PFSK-1 (cell line): ENCODE results near the gene MUC20.

Source experiments
- FOXP2 ChIP-seq: optimal IDR thresholded peaks from 2 replicates; pipeline ENCODE3; 2011; ENCODE audit warnings: borderline replicate concordance, control low read depth, inconsistent platforms; ENCODE audit not compliant: insufficient read depth; ENCODE audit errors: extremely low read length, extremely low read depth
- POLR2AphosphoS5 ChIP-seq: IDR thresholded peaks from 2 replicates; pipeline ENCODE4 v1.6.1; 2012; ENCODE audit warnings: low read depth, mild to moderate bottlenecking, control low read depth, low read length, moderate library complexity
- REST ChIP-seq, 2 experiments: IDR thresholded peaks; 2 replicates each; pipeline versions ENCODE4 v1.6.1 to v1.8.0; 2011 to 2012; ENCODE audit warnings: low read depth in 2 of 2, low read length in 2 of 2, control low read depth in 1 of 2, inconsistent platforms in 1 of 2, mild to moderate bottlenecking in 1 of 2, moderate library complexity in 1 of 2; ENCODE audit not compliant: insufficient read depth in 1 of 2
- SIN3A ChIP-seq: IDR thresholded peaks from 2 replicates; pipeline ENCODE4 v1.6.1; 2012; ENCODE audit warnings: mild to moderate bottlenecking, low read length, moderate library complexity, borderline replicate concordance; ENCODE audit not compliant: insufficient read depth
- TAF1 ChIP-seq: IDR thresholded peaks from 2 replicates; pipeline ENCODE4 v1.6.1; 2012; ENCODE audit warnings: low read length, control low read depth, borderline replicate concordance; ENCODE audit not compliant: insufficient read depth

MUC20 gene

GRCh38 chr3:195727606-195728195 is 6.9 kb downstream of the MUC20 start:
- TF ChIP-seq FOXP2 (no peak), POLR2AphosphoS5 (no peak), TAF1 (no peak), REST (IDR thresholded peaks at IDR 0.05; ENCODE audit: insufficient read depth in 1 of 2, low read depth in 2 of 2, low read length in 2 of 2) (no peak), SIN3A (no peak)

- TF ChIP-seq SIN3A (no peak), POLR2AphosphoS5 (no peak), FOXP2 (no peak), REST (IDR thresholded peaks at IDR 0.05; ENCODE audit: insufficient read depth in 1 of 2, low read depth in 2 of 2, low read length in 2 of 2) (no peak), TAF1 (no peak)
These were observed 8.9 kb downstream of the MUC20 start for GRCh38 chr3:195729476-195730251.

- TF ChIP-seq TAF1 (no peak), SIN3A (no peak), POLR2AphosphoS5 (no peak), FOXP2 (no peak), REST (IDR thresholded peaks at IDR 0.05; ENCODE audit: insufficient read depth in 1 of 2, low read depth in 2 of 2, low read length in 2 of 2) (no peak)
These were observed 10.7 kb downstream of the MUC20 start for GRCh38 chr3:195731356-195731905.

GRCh38 chr3:195732940-195733339 is 12.2 kb downstream of the MUC20 start:
- TF ChIP-seq POLR2AphosphoS5, result no peak
- peak; percentile 34 for TF ChIP-seq FOXP2

GRCh38 chr3:195735036-195735695 is 14.4 kb downstream of the MUC20 start:
- TF ChIP-seq SIN3A (no peak), REST (IDR thresholded peaks at IDR 0.05; ENCODE audit: insufficient read depth in 1 of 2, low read depth in 2 of 2, low read length in 2 of 2) (no peak), FOXP2 (no peak), TAF1 (no peak), POLR2AphosphoS5 (no peak)
